ENCODE results near the gene SDK1.
"Not testable (repeated sequence)": the region's sequence is repeated elsewhere in the genome, so short reads cannot be mapped to it uniquely, and the experiment has no call there.

Gene SDK1

GRCh38 chr7:3649678-3650440 is 348.8 kb downstream of the SDK1 start:
- no peak for DNase-seq (ENCODE audit: low read depth in 2 of 2, low spot score in 1 of 2)

- DNase-seq (ENCODE audit: low read depth in 2 of 2, low spot score in 1 of 2) = no peak
Measured at GRCh38 chr7:3650844-3651243, 349.8 kb downstream of the SDK1 start.

GRCh38 chr7:3655635-3656034 is 354.6 kb downstream of the SDK1 start:
- no peak for DNase-seq (ENCODE audit: low read depth in 2 of 2, low spot score in 1 of 2)

DNA sequence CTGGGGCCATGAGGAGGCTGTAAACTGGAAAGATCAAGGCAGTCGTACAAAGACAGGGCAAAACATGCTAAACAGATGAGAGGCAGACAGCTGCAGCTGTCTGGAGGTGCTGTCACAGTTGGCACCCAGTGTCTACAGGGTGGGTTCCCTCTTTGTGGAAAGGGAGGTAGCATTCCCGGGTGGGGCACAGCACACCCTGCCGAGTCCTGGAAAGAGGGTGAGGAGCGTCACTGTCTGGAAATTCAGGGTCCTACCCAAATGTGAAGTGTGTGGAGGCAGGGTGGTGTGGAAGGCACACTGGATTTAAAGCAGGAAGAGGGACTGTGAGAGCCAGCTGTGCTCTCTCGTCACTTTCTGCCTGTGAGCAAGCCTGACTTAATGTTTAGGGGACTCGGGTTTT is 356.2 kb downstream of the SDK1 start:
- no peak for DNase-seq (ENCODE audit: low read depth in 2 of 2, low spot score in 1 of 2)

DNA sequence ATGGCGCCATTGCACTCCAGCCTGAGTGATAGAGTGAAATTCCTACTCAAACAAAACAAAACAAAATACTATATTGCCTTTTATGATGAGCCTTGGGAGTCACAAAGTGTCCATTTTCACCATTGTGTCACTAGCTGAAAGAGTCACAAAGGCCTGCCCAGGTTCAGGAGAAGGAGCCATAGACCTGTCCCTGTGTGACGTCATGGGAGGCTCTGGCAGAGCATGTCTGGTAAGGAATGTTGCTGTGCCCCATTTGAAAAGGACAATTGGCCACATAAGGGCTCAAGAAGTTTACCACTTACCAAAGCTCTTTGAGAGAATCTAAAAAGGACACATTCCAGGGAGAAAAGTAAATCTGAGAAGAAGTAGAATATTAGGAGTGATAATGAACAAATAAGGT is 367.7 kb downstream of the SDK1 start:
- DNase-seq (ENCODE audit: low read depth in 2 of 2, low spot score in 1 of 2) = no peak

- no peak for DNase-seq (ENCODE audit: low read depth in 2 of 2, low spot score in 1 of 2)
Measured at GRCh38 chr7:3670898-3671297, 369.8 kb downstream of the SDK1 start.

- peak in 1 of 2 donors; percentile 1 for DNase-seq (ENCODE audit: low read depth in 2 of 2, low spot score in 1 of 2)
Measured at GRCh38 chr7:3673524-3673923, 372.5 kb downstream of the SDK1 start.

- no peak for DNase-seq (ENCODE audit: low read depth in 2 of 2, low spot score in 1 of 2)
Measured at GRCh38 chr7:3678314-3678810, 377.3 kb downstream of the SDK1 start.

DNA sequence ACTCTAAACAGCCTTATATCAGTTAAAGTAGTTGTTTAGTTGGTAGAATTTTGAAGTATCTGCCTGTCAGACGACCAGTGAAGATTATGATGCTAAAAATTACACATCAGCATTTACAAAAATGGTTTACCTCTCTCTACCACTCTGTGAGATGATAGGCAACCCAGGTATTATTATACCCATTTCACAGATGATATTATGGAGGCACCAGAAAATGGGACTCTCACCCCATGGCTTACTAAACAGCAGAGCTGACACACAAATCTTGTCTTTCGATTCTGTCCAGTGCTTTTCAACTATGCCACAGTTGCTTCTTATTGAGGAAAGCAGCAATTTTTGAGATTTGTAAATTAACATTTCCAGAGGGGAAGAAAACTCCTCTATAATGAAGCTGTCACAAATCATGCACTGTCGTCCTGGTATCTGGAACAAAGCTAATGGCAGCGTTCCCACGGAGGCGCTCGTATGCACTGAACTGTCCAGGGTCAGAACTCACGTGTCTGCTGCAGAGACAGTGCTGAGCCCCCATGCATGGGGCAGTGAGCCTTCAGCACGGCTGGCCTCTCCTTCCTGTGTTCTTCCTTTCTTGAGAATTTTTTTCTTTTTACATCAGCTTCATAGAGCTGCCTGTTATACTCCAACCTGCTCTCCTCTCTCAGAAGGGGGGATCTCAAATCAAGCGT is 381.1 kb downstream of the SDK1 start:
- no peak for DNase-seq (ENCODE audit: low read depth in 2 of 2, low spot score in 1 of 2)

GRCh38 chr7:3683546-3684539 is 382.8 kb downstream of the SDK1 start:
- DNase-seq (ENCODE audit: low read depth in 2 of 2, low spot score in 1 of 2) = no peak

DNA sequence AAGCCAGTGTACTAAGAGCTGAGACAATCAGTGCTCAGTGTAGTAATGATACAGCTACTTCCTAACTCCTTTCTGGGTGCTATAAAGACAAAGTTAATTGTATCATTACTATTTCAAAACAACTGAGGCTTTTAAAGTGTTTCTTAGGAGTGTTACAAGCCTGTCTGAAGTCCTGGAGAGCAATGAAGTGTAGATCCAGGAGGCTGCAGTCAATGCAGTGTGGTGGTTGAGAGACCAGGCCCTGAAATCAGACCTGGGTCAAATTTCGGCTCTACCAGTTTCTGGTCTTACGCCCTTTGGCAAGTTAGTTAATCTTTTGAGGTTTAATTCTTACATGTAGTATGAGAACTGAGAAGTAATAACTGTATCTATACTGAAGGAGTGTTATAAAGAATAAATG is 387.0 kb downstream of the SDK1 start:
- no peak for DNase-seq (ENCODE audit: low read depth in 2 of 2, low spot score in 1 of 2)

DNA sequence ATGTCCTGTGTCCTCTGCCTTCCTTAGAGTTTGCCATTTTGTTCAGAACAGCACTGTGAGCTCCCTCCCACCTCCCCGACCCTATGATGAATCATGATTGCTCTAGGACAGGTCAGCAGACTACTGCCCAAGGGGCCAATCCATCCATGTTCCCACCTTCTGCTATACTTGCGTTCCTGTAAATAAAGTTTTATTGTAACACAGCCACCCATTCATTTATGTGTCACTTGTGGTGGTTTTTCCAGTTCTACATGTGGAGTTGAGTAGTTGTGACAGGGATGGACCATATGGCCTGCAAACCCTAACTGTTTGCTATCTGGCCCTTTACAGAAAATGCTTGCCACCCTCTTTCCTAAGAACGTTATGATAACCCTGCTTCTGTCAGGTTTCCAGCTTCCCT is 387.8 kb downstream of the SDK1 start:
- no peak for DNase-seq (ENCODE audit: low read depth in 2 of 2, low spot score in 1 of 2)

GRCh38 chr7:3691478-3692158 is 390.6 kb downstream of the SDK1 start:
- DNase-seq (ENCODE audit: low read depth in 2 of 2, low spot score in 1 of 2) = no peak

DNA sequence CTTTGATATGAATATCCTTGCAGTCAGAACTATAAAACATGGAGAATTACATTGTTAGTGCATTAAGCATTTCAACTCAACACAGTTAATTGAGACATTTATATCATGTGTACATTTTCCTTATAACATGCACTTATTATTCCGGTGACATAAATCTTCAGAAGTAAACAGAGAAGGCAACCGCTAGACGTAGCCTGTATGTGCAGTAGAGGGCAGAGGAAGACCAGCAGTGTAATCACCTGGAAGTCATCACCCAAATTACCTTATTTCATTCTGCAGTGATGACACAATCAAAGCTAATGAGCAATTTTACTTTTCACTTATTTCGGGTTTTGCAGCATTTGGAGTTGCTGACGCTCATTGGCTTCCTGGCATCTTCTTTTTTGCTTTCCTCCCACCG is 394.6 kb downstream of the SDK1 start:
- no peak for DNase-seq (ENCODE audit: low read depth in 2 of 2, low spot score in 1 of 2)

DNA sequence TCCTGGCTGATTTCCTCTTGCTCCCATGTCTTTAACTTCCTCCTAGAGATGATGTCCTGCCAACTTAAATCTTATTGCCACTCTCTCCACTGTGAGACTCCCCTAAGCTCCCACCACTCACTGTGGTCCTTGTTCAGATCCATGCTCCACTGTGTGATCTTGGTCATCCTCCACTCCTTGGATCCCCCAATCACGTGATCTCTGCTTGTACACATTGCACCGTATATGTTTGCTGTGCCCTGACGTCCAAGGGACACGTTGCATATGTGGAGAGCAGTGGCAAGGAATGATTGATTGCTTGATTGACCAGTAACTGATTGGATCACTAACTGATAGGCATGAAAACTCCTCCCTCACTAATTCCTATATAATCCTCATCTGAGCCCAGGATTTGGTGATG is 395.1 kb downstream of the SDK1 start:
- DNase-seq (ENCODE audit: low read depth in 2 of 2, low spot score in 1 of 2) = no peak

GRCh38 chr7:3697472-3697871 is 396.4 kb downstream of the SDK1 start:
- DNase-seq (ENCODE audit: low read depth in 2 of 2, low spot score in 1 of 2) = no peak

- DNase-seq (ENCODE audit: low read depth in 2 of 2, low spot score in 1 of 2) = no peak
Measured at GRCh38 chr7:3705258-3705657, 404.2 kb downstream of the SDK1 start.

DNA sequence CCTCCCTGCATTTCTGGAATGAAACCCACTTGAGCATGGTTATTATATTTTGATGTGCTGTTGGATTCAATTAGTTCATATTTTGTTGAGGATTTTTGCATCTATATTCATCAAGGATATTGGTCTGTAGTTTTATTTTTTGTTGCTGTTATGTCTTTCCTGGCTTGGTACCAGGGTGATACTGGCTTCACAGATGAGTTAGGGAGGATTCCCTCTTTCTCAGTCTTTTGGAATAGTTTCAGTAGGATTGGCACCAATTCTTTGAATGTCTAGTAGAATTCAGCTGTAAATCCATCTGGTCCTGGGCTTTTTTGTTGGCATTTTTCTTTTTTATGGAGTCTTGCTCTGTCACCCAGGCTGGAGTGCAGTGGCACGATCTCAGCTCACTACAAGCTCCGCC is 405.0 kb downstream of the SDK1 start:
- DNase-seq (ENCODE audit: low read depth in 2 of 2, low spot score in 1 of 2) = not testable (repeated sequence)

DNA sequence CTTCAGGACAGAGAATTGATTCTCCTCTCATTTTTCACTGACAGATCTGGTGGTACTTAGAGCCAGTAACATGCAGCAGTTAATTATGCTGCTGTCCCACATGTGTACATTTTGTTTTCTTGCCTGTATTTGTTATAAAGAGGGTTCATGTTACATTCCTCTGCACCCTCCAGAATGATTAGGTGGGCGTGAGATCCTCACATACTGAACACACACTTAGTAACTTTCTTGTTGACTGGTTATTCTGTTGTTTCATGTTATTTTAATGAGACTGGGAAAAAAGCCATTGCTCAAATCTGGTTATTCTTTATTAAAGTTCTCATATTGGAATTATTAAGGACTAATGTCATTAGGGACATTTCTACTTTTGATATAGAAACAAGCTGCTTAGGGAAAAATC is 409.1 kb downstream of the SDK1 start:
- no peak for DNase-seq (ENCODE audit: low read depth in 2 of 2, low spot score in 1 of 2)

- DNase-seq (ENCODE audit: low read depth in 2 of 2, low spot score in 1 of 2) = no peak
Measured at GRCh38 chr7:3710531-3710930, 409.5 kb downstream of the SDK1 start.

- DNase-seq (ENCODE audit: low read depth in 2 of 2, low spot score in 1 of 2) = no peak
Measured at GRCh38 chr7:3712841-3713240, 411.8 kb downstream of the SDK1 start.

All from stimulated activated CD8-positive, alpha-beta memory T cell treated with anti-CD3 and anti-CD28 coated beads, Interleukin-4, amount 100 ng/mL, for 4 hours (primary cell).